AG04450 (cell line): Measurements from ENCODE around the gene NOXRED1. TPM values are rescaled to one million over a fixed set of nuclear protein-coding genes. Genes with fewer than 3 reads are reported as not detected.
A peak's percentile ranks its signal among the peaks of the same experiment; 100 is the strongest.

Source experiments
- CTCF ChIA-PET: fragments of 300-600, 350-600 bp; formaldehyde crosslinking; extraction: SDS; loops from one replicate; lab custom pipeline; 2022; ENCODE audit warnings: antibody characterized with exemption, inconsistent platforms; lab: Charles Lee
- POLR2A ChIA-PET: fragments of 350-600 bp; formaldehyde crosslinking; extraction: SDS; loops from one replicate; lab custom pipeline; 2021; ENCODE audit warnings: antibody characterized with exemption, inconsistent platforms; lab: Yijun Ruan, JAX
- DNase-seq: peaks from one replicate; pipeline ENCODE4 v3.0.0-alpha.2; 2011; ENCODE audit warnings: low read depth, low spot score
- H3K27ac ChIP-seq: one replicate; pipeline ENCODE4 v1.5.1; 2012; ENCODE audit warnings: low read depth, low read length, control low read depth
- H3K27me3 ChIP-seq: one replicate; pipeline ENCODE4 v1.6.0; 2012; ENCODE audit warnings: low read length; ENCODE audit not compliant: control insufficient read depth, insufficient read depth
- H3K4me3 ChIP-seq: 2 replicates; pipeline ENCODE4 v1.5.1; 2011; ENCODE audit warnings: mild to moderate bottlenecking, low read depth, low read length, control low read depth
- H3K9me3 ChIP-seq: 2 replicates; pipeline ENCODE4 v1.5.1; 2012; ENCODE audit warnings: low read length; ENCODE audit not compliant: control insufficient read depth, insufficient read depth
- CTCF ChIP-seq: IDR thresholded peaks from 2 replicates; pipeline ENCODE4 v1.5.1; 2011; ENCODE audit warnings: low read depth, low read length, control low read depth, inconsistent platforms
- polyA plus RNA-seq: library from polyadenylated mRNA; depleted of rRNA; stranded (reverse); fragments of >200 nt; gene quantifications from 2 replicates; pipeline ENCODE4 v1.2.3, GENCODE V29; 2011

NOXRED1 gene
- polyA plus RNA-seq, 1 experiment, result 0.16 TPM

- no peak for DNase-seq
- CTCF ChIA-PET, result interaction anchor here (0.8 kb wide), 1 partner anchor 22 kb away, joined by 3 read pairs; no protein-coding TSS in a partner anchor
- Histone ChIP-seq H3K9me3 (no peaks in the 10 kb centered on the region), H3K27ac (no peak overlapping the region), H3K4me3 (no peak overlapping the region), H3K27me3 (peaks cover 6% of the 10 kb centered on the region)
- POLR2A ChIA-PET, result no interaction called here
- TF ChIP-seq CTCF, result peak; percentile 18; the same call in 1 of the 2 replicates
Measured at GRCh38 chr14:77409131-77409533, 14.2 kb downstream of the NOXRED1 start.

GRCh38 chr14:77407158-77407557 is 16.2 kb downstream of the NOXRED1 start:
- no peak for DNase-seq
- ChIA-PET POLR2A (no interaction called here), CTCF (interaction anchor here (0.7 kb wide), 2 partner anchors 280 to 290 kb away, joined by 3 to 8 read pairs; no protein-coding TSS in a partner anchor)
- Histone ChIP-seq H3K4me3 (no peak overlapping the region), H3K9me3 (no peaks in the 10 kb centered on the region), H3K27ac (no peak overlapping the region), H3K27me3 (peaks cover 6% of the 10 kb centered on the region)
- no peak for TF ChIP-seq CTCF

GRCh38 chr14:77406718-77407117 is 16.6 kb downstream of the NOXRED1 start:
- no peak for DNase-seq
- H3K4me3 ChIP-seq, result no peak overlapping the region
- H3K27ac ChIP-seq, result no peak overlapping the region
- CTCF ChIA-PET, result no interaction called here
- TF ChIP-seq CTCF, result no peak
- POLR2A ChIA-PET, result interaction anchor here (0.6 kb wide), 1 partner anchor 91 kb away, joined by 11 read pairs; no protein-coding TSS in a partner anchor
- peaks cover 6% of the 10 kb centered on the region for H3K27me3 ChIP-seq
- no peaks in the 10 kb centered on the region for H3K9me3 ChIP-seq

GRCh38 chr14:77406086-77406485 is 17.2 kb downstream of the NOXRED1 start:
- CTCF ChIA-PET, result no interaction called here
- no peak overlapping the region for H3K27ac ChIP-seq
- POLR2A ChIA-PET, result interaction anchor here (0.6 kb wide), 2 partner anchors 56 to 90 kb away, joined by 7 to 11 read pairs; no protein-coding TSS in a partner anchor
- no peak for TF ChIP-seq CTCF
- peaks cover 6% of the 10 kb centered on the region for H3K27me3 ChIP-seq
- no peaks in the 10 kb centered on the region for H3K9me3 ChIP-seq
- DNase-seq, result no peak
- H3K4me3 ChIP-seq, result no peak overlapping the region

- TF ChIP-seq CTCF, result no peak
- ChIA-PET POLR2A (no interaction called here), CTCF (no interaction called here)
- peaks cover 11% of the 10 kb centered on the region for H3K27me3 ChIP-seq
- H3K4me3 ChIP-seq, result no peak overlapping the region
- no peaks in the 10 kb centered on the region for H3K9me3 ChIP-seq
- no peak for DNase-seq
- H3K27ac ChIP-seq, result no peak overlapping the region
Measured at GRCh38 chr14:77403768-77404167, 19.6 kb downstream of the NOXRED1 start.
